ENCODE data around the gene JAZF1.

JAZF1 gene

DNA sequence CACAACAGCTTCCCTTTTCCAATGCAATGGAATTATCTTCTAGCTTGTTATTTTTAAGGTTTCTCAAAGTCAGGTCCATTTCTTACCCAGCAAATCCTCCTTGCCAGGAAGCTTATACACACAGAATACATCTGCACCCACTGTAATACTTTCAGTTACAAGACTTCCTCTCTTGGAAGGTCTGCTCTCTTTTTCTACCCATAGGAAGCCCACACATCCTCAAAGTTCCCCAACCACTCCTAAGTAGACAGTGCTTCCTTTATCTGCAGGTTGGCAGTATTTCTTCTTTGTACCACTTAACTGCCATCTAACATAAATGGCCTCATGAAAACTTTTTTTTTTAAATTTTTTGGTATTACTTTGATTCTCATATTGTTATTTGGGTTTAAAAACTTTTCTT lies 285.0 kb downstream of the JAZF1 start:
- TF ChIP-seq ZC3H10 (CRISPR knock-in tag; IDR thresholded peaks at IDR 0.05) = no peak
- no peak for TF ChIP-seq SNAI2 (CRISPR knock-in tag; IDR thresholded peaks at IDR 0.05)
- no peak for TF ChIP-seq ARNTL (CRISPR knock-in tag; IDR thresholded peaks at IDR 0.05; ENCODE audit: borderline replicate concordance, low read depth)
- TF ChIP-seq, protein P1, sequence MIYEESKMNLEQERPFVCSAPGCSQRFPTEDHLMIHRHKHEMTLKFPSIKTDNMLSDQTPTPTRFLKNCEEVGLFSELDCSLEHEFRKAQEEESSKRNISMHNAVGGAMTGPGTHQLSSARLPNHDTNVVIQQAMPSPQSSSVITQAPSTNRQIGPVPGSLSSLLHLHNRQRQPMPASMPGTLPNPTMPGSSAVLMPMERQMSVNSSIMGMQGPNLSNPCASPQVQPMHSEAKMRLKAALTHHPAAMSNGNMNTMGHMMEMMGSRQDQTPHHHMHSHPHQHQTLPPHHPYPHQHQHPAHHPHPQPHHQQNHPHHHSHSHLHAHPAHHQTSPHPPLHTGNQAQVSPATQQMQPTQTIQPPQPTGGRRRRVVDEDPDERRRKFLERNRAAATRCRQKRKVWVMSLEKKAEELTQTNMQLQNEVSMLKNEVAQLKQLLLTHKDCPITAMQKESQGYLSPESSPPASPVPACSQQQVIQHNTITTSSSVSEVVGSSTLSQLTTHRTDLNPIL (CRISPR knock-in tag; IDR thresholded peaks at IDR 0.05; ENCODE audit: low read depth) = no peak
- TF ChIP-seq, protein P2, sequence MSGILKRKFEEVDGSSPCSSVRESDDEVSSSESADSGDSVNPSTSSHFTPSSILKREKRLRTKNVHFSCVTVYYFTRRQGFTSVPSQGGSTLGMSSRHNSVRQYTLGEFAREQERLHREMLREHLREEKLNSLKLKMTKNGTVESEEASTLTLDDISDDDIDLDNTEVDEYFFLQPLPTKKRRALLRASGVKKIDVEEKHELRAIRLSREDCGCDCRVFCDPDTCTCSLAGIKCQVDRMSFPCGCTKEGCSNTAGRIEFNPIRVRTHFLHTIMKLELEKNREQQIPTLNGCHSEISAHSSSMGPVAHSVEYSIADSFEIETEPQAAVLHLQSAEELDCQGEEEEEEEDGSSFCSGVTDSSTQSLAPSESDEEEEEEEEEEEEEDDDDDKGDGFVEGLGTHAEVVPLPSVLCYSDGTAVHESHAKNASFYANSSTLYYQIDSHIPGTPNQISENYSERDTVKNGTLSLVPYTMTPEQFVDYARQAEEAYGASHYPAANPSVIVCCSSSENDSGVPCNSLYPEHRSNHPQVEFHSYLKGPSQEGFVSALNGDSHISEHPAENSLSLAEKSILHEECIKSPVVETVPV (CRISPR knock-in tag; IDR thresholded peaks at IDR 0.05) = no peak
- no peak for TF ChIP-seq TOX (CRISPR knock-in tag; IDR thresholded peaks at IDR 0.05; ENCODE audit: borderline replicate concordance)
- no peak for TF ChIP-seq ZNF565 (CRISPR knock-in tag; conservative IDR thresholded peaks at IDR 0.05; ENCODE audit: low read depth)
- TF ChIP-seq ISL1 (CRISPR knock-in tag; IDR thresholded peaks at IDR 0.05) = no peak
- TF ChIP-seq RARB (CRISPR knock-in tag; IDR thresholded peaks at IDR 0.05) = no peak
- ATAC-seq = no peak

DNA sequence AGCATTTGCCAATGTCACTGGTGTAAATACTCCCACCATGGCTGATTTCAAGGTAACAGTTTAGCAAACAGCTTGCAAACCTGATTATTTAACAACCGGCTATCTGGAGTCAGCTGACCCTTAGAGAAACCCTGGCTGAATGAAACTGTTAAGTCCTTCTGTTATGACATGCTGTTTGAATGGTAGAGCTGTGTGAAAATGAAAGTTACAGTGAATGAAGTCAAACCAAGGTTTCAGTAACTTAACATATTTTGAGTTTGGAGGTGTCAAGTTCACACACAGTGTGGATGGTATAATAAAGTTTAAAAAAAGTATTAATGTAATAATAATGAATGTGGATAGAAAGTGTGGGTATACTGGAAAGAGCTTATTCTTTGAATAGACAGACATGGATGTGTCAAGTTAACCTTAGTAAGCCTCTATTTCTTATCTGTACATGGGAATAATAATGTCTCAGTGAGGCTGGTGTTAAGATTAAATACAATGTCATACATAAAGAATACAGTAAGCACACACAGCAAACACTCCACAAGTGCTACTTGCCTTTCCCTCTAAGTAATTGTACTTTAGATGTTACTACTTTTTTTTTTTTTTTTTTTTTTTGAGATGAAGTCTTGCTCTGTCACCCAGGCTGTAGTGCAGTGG lies 290.3 kb downstream of the JAZF1 start:
- ATAC-seq = no peak
- TF ChIP-seq TOX (CRISPR knock-in tag; IDR thresholded peaks at IDR 0.05; ENCODE audit: borderline replicate concordance) (no peak), ARNTL (CRISPR knock-in tag; IDR thresholded peaks at IDR 0.05; ENCODE audit: borderline replicate concordance, low read depth) (no peak), OSR1 (CRISPR knock-in tag; IDR thresholded peaks at IDR 0.05) (no peak), TCF4 (CRISPR knock-in tag; IDR thresholded peaks at IDR 0.05; ENCODE audit: borderline replicate concordance) (no peak), ZNF70 (CRISPR knock-in tag; IDR thresholded peaks at IDR 0.05) (no peak), CSDC2 (CRISPR knock-in tag; IDR thresholded peaks at IDR 0.05) (no peak), SNAI2 (CRISPR knock-in tag; IDR thresholded peaks at IDR 0.05) (no peak), ZC3H10 (CRISPR knock-in tag; IDR thresholded peaks at IDR 0.05) (no peak), ISL1 (CRISPR knock-in tag; IDR thresholded peaks at IDR 0.05) (no peak), BACH2 (CRISPR knock-in tag; IDR thresholded peaks at IDR 0.05; ENCODE audit: borderline replicate concordance) (no peak), ZNF565 (CRISPR knock-in tag; conservative IDR thresholded peaks at IDR 0.05; ENCODE audit: low read depth) (no peak), RARB (CRISPR knock-in tag; IDR thresholded peaks at IDR 0.05) (no peak), ESRRG (CRISPR knock-in tag; IDR thresholded peaks at IDR 0.05) (no peak), GLIS3 (CRISPR knock-in tag; IDR thresholded peaks at IDR 0.05) (no peak), PPARA (CRISPR knock-in tag; IDR thresholded peaks at IDR 0.05; ENCODE audit: borderline replicate concordance) (no peak), ZFP3 (CRISPR knock-in tag; IDR thresholded peaks at IDR 0.05) (no peak)
- TF ChIP-seq, protein P3, sequence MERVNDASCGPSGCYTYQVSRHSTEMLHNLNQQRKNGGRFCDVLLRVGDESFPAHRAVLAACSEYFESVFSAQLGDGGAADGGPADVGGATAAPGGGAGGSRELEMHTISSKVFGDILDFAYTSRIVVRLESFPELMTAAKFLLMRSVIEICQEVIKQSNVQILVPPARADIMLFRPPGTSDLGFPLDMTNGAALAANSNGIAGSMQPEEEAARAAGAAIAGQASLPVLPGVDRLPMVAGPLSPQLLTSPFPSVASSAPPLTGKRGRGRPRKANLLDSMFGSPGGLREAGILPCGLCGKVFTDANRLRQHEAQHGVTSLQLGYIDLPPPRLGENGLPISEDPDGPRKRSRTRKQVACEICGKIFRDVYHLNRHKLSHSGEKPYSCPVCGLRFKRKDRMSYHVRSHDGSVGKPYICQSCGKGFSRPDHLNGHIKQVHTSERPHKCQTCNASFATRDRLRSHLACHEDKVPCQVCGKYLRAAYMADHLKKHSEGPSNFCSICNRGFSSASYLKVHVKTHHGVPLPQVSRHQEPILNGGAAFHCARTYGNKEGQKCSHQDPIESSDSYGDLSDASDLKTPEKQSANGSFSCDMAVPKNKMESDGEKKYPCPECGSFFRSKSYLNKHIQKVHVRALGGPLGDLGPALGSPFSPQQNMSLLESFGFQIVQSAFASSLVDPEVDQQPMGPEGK (CRISPR knock-in tag; IDR thresholded peaks at IDR 0.05; ENCODE audit: borderline replicate concordance) = no peak
- TF ChIP-seq, protein P1 (CRISPR knock-in tag; IDR thresholded peaks at IDR 0.05; ENCODE audit: low read depth) = no peak
- TF ChIP-seq, protein P4, sequence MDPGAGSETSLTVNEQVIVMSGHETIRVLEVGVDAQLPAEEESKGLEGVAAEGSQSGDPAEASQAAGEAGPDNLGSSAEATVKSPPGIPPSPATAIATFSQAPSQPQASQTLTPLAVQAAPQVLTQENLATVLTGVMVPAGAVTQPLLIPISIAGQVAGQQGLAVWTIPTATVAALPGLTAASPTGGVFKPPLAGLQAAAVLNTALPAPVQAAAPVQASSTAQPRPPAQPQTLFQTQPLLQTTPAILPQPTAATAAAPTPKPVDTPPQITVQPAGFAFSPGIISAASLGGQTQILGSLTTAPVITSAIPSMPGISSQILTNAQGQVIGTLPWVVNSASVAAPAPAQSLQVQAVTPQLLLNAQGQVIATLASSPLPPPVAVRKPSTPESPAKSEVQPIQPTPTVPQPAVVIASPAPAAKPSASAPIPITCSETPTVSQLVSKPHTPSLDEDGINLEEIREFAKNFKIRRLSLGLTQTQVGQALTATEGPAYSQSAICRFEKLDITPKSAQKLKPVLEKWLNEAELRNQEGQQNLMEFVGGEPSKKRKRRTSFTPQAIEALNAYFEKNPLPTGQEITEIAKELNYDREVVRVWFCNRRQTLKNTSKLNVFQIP (CRISPR knock-in tag; IDR thresholded peaks at IDR 0.05; ENCODE audit: borderline replicate concordance, low read depth) = no peak
- TF ChIP-seq, protein P2 (CRISPR knock-in tag; IDR thresholded peaks at IDR 0.05) = no peak
